ENCODE data around the gene ACY1.

ACY1 gene

DNA sequence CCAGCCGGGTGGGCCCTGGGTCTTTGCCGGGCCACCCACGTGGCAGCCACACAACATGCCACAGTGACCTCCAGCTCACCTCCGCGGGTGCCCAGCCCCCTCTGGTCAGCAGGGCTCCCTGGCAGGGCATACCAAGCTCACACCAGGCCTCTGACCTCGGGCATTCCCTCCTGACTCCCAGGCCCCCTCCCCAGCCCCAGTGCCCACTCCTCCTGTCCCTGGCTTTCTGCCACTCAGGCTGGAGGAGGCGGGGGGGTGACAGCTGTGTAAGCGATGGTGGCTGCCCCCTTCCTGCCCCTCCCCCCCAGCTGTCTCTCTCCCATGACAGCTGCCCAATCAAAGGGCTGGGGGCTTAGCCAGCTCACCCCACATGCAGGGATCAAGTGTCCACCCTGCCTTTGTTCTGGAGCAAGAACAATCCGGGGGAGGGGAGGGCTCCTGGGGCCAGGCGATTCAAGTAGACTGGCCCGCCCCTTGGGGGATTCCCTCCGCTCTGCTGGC, 19.3 kb upstream of the ACY1 start:
- DNase-seq (ENCODE audit: low read depth, low spot score): no peak

- no peak for DNase-seq (ENCODE audit: low read depth, low spot score)
Observed at GRCh38 chr3:51964521-51964920, 18.8 kb upstream of the ACY1 start.

DNA sequence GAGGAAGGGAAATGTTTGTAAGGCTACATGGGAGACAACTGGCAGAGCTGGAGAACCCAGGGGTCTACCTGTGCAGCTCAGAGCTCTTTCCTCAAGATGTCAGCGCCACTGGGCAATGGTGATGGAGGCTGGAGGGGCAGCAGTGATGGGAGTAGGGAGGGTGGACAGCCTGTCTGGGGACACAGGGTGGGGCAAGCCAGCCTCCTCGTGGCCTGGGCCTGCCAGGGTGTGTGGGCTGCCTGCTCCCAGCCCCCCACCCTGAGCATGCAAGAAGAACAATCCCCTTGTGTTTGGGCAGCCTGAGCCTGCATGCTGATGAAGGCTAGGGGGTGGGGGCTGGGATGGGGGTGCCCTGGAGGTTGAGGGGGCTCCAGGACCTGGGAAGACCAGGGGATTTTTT, 17.3 kb upstream of the ACY1 start:
- no peak for DNase-seq (ENCODE audit: low read depth, low spot score)

DNA sequence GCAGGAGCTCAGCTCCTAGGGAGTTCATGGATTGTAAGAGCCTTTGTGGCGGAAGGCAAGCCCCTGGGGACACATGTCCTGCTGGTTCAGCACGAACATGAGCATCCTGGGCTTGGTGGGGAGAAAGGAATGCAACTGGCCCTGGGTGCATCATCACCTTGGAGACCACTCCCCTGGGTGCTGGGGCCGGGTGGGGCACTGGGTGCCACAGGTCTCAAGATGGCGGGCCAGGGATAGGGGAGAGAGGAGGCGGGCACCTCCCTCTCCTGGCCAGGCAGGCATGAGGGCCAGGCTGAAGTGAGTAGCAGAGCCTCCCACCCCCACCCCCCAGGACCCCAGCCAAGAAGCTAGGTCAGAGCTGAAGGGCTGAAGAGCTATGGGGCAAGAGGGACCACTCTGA, 16.8 kb upstream of the ACY1 start:
- no peak for DNase-seq (ENCODE audit: low read depth, low spot score)

GRCh38 chr3:51966922-51967383, 16.4 kb upstream of the ACY1 start:
- DNase-seq (ENCODE audit: low read depth, low spot score): no peak

GRCh38 chr3:51967384-51968169, 15.8 kb upstream of the ACY1 start, which contains the start of gene PCBP4:
Gene PCBP4 (minus strand): TSS chr3:51967454. CDS start chr3:51961240, 6,214 bp downstream.
- DNase-seq (ENCODE audit: low read depth, low spot score): no peak

GRCh38 chr3:51968170-51968775, 15.1 kb upstream of the ACY1 start:
- DNase-seq (ENCODE audit: low read depth, low spot score): no peak

- DNase-seq (ENCODE audit: low read depth, low spot score): no peak
Observed at GRCh38 chr3:51968883-51969678, 14.3 kb upstream of the ACY1 start.

DNA sequence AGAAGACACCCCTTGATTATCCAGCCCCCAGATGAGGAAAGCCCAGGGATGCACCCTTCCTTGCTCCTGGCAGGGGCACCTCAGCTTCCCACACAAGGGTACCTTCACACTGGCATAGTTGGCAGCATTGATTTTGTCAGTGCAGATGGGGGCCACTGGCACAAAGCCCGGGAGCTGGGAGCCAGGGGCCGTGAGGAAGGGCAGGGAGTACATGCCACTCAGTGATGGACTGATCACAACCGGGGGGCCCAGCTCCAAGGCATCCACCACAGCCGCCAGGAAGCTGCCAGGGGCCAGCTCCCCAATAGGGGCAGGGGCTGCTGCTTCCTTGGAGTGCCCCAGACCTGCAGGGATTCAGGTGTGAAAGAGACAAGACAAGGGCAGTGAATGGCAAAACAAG, 13.5 kb upstream of the ACY1 start:
- no peak for DNase-seq (ENCODE audit: low read depth, low spot score)

DNA sequence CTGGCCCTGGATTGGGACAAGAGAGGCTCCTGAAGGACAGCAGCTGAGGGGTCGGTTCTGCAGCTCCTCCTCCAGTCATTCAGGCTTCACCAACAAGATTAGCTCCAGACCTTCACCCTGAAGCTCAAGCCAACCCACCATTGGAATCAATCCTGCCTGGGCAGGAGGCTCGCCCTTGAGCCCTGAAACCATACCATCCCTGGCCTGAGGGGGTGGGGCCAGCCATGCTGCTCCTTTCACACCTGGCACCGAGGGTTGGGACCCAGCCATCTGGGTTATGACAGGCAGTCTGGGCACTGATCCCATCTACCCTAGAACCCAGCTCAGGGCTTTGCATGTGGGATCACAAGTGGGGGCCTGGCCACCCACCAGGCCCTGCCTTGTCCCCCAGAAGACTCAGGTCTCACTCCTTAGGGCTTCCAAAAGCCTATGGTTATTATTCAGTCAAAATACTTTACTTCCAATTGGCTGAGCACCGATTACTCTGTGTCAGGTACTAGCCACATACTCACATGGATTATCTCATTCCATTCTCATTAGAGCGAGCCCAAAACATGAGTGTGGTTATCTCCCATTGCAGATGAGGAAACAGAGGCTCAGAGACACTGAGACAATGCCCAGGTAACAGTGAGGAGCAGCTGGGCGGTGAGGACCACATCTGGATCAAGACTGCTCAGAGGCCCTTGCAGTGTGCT, 12.6 kb upstream of the ACY1 start:
- DNase-seq (ENCODE audit: low read depth, low spot score): no peak

- DNase-seq (ENCODE audit: low read depth, low spot score): no peak
Observed at GRCh38 chr3:51971350-51971749, 12.0 kb upstream of the ACY1 start.

DNA sequence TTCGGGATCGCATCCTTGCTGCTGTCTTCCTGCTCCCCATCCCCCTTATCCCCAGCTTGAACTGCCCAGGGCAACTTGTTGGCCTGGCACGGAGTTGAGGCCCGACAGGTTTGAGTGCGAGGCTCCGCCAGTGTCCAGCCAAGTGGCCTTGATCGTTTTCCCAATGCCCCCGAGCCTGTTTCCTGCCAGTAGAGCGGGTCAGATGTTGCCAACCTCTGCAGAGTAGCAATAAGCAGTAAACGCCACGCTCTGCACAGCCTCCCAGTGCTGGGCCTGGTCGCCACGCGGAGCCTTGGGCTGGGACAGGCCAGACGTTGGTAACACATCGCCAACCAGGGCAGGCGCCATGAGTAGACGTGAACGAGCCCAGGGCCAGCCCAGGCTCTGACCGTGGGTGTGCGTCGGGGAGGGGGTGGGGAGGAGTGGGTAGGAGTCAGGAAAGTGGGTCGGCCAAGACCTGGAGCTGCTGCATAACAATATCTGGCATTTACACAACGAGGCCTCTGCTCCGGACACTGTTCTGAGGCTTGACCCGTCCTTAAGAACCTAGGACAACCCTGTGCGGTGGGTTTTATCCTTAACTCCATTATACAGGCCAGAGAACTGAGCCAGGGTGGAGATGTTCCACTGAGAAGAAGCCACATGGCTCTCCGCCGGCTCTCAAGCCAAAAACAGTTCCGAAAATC, 8.9 kb upstream of the ACY1 start:
- no peak for DNase-seq (ENCODE audit: low read depth, low spot score)

GRCh38 chr3:51974963-51975851, 8.1 kb upstream of the ACY1 start, which contains the start of gene ABHD14A:
Gene ABHD14A (plus strand): TSS chr3:51975064. CDS start chr3:51975136, 72 bp downstream.
- DNase-seq (ENCODE audit: low read depth, low spot score): peak; percentile 30

GRCh38 chr3:51975852-51976549, 7.3 kb upstream of the ACY1 start:
- no peak for DNase-seq (ENCODE audit: low read depth, low spot score)

GRCh38 chr3:51977446-51978142, 5.7 kb upstream of the ACY1 start:
- DNase-seq (ENCODE audit: low read depth, low spot score): no peak

DNA sequence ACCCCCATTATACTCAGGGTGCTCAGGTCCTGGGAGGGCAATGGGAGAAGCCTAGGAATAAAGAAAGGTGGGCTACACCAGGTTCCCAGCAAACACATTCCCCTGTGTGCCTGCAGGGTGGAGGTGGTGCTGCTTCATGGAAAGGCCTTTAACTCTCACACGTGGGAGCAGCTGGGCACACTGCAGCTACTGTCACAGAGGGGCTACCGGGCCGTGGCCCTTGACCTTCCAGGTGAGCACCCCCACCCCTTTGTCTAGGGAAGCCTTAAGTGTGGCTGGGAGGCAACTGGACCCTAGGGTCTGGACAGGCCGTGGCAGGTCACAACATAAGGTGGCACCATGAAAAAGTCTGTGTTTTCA, 5.2 kb upstream of the ACY1 start:
- DNase-seq (ENCODE audit: low read depth, low spot score): no peak

DNA sequence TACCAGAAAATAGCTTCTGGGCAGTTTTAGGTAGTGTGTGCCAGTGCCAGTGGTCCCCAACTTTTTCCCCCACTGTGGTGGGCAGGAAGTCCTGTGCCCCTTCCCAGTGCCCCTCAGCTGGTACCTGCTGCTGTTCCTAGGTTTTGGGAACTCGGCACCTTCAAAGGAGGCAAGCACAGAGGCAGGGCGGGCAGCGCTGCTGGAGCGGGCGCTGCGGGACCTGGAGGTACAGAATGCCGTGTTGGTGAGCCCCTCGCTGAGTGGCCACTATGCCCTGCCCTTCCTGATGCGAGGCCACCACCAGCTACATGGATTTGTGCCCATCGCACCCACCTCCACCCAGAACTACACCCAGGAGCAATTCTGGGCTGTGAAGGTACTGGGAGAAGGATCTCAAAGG, 3.1 kb upstream of the ACY1 start:
- DNase-seq (ENCODE audit: low read depth, low spot score): no peak

DNA sequence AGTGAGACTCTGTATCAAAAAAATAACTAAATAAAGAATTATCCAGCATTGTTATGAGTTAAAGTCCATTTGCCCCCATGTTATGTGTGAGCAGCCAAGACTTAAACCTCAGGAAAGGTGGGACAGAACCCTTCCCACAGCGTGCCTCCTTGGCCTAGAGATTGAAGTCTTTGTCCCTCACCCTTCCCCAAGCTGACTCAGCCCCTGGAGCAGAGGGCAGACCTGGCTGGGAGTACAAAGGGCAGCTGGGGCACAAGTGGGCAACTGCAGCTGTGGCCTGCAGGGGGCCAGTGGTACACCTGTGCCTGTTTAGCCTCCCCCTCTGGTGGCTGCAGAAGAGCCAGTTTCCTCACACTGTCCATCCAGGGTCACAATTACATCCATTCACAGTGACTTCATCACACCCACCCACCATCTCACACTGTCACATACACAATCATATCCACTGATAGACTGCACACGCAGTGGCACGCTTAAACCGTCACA, 940 bp upstream of the ACY1 start:
- no peak for DNase-seq (ENCODE audit: low read depth, low spot score)

All from activated naive CD8-positive, alpha-beta T cell treated with anti-CD3 and anti-CD28 coated beads, Interleukin-2, amount 50 U/mL, for 16 hours (primary cell).